ENCODE measurements around the gene HEPACAM. TPM values are rescaled to one million over a fixed set of nuclear protein-coding genes. Genes with fewer than 3 reads are reported as not detected.

Gene HEPACAM
- total RNA-seq, 1 donor from 2014 or later: 0.08 TPM

DNA sequence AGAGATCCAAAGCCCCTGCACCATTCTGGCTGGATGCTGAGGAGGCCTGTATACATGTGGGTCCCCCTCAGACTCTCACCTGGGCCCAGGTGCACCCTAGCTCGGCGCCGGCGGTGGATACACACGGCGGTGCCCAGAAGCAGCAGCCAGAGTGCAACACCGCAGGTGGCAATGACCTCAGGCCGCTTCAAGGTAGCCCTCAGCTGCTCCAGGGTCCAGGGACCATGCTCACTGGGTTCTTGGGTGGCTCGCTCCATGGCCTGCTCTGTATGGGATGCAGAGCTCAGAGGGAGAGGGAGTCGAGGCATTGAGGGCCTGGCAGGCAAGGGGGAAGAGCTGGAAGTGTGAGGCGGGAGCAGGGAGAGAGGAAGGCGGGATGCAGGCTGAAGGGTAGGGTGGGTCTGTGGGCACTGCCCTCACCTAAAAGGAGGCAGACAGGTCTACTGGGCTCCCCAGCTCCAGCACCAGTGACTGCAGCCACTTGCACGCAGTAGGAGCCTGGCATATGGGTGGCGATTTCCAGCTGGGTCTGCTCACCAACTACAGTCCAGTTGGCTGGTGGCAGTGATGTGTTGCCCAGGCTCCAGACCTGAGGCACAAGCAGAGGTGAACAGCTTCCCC lies 42.0 kb downstream of the HEPACAM start:
- no peaks in the 10 kb centered on the region for H3K9me3 Mint-ChIP-seq (ENCODE audit: unreplicated experiment)
- H3K4me3 Mint-ChIP-seq (ENCODE audit: unreplicated experiment): no peak overlapping the region

DNA sequence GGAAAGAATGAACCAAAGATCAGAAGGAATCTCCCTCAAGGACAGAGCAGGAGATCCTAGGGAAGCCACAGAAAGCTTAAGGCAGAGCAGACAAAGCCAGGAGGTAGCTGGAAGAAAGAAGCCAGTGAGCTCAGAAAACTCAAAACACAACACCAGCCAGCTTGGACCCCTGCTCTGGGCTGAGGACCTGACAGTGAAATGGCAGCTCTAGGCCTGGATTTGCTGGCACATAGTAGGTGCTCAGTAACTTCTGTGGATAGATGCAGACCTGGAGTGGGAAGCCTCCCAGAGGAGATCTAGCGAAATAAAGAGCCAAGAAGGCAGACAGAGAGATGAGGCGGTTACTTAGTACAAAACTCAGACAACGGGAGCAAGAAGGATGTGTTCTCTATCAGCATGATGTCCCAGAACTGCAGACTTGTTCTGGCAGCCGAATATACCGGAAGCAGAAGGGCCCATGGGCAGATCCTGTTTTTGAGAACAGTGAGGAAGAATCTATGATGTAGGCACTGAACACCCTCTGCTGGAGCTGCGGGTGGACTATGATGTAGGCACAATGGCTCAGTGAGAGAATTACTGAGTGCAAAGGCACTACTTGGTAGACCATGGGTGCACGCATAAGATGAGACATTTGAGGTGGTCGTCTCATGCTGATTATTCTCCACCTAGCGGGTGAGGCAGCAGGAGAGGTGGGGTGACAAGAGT lies 42.9 kb downstream of the HEPACAM start:
- Mint-ChIP-seq H3K9me3 (ENCODE audit: unreplicated experiment) (no peaks in the 10 kb centered on the region), H3K36me3 (ENCODE audit: low read depth, unreplicated experiment) (peaks cover 39% of the 10 kb centered on the region), H3K27me3 (ENCODE audit: unreplicated experiment) (peaks cover 6% of the 10 kb centered on the region), H3K27ac (ENCODE audit: unreplicated experiment) (no peak overlapping the region), H3K4me1 (ENCODE audit: unreplicated experiment) (peaks cover 43% of the 10 kb centered on the region), H3K4me3 (ENCODE audit: unreplicated experiment) (peak overlapping the region; percentile 37)
- DNase-seq (ENCODE audit: low spot score): peak; percentile 1
- TF ChIP-seq, protein P1, sequence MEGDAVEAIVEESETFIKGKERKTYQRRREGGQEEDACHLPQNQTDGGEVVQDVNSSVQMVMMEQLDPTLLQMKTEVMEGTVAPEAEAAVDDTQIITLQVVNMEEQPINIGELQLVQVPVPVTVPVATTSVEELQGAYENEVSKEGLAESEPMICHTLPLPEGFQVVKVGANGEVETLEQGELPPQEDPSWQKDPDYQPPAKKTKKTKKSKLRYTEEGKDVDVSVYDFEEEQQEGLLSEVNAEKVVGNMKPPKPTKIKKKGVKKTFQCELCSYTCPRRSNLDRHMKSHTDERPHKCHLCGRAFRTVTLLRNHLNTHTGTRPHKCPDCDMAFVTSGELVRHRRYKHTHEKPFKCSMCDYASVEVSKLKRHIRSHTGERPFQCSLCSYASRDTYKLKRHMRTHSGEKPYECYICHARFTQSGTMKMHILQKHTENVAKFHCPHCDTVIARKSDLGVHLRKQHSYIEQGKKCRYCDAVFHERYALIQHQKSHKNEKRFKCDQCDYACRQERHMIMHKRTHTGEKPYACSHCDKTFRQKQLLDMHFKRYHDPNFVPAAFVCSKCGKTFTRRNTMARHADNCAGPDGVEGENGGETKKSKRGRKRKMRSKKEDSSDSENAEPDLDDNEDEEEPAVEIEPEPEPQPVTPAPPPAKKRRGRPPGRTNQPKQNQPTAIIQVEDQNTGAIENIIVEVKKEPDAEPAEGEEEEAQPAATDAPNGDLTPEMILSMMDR (IDR thresholded peaks at IDR 0.05; ENCODE audit: unreplicated experiment): no peak

More for the DNA sequence above, 42.0 kb downstream of the HEPACAM start:
- TF ChIP-seq, protein P1 (IDR thresholded peaks at IDR 0.05; ENCODE audit: unreplicated experiment): no peak
- H3K27ac Mint-ChIP-seq (ENCODE audit: unreplicated experiment): no peak overlapping the region
- H3K4me1 Mint-ChIP-seq (ENCODE audit: unreplicated experiment): peaks cover 53% of the 10 kb centered on the region
- DNase-seq (ENCODE audit: low spot score): no peak
- peaks cover 31% of the 10 kb centered on the region for H3K36me3 Mint-ChIP-seq (ENCODE audit: low read depth, unreplicated experiment)
- peaks cover 9% of the 10 kb centered on the region for H3K27me3 Mint-ChIP-seq (ENCODE audit: unreplicated experiment)

DNA sequence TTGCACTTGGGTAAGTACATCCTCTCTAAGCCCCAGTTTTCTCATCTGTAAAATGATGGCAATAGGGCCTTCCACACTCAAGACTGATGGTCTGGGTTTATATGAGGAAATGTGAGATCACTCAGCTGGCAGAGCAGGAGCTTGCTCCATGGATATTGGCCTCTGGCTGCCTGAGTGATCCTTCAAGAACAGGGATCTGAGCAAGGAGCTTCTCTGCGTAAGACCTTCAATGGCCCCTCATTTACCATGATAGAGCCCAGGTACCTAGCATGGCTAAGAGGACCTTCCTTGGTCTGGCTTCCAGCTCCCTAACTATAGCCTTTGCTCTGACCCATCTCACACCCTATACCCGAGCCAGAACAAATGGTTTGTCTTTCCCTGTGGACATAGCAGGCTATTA lies 43.7 kb downstream of the HEPACAM start:
- H3K27me3 Mint-ChIP-seq (ENCODE audit: unreplicated experiment): peaks cover 4% of the 10 kb centered on the region
- H3K4me3 Mint-ChIP-seq (ENCODE audit: unreplicated experiment): no peak overlapping the region
- no peaks in the 10 kb centered on the region for H3K9me3 Mint-ChIP-seq (ENCODE audit: unreplicated experiment)
- no peak overlapping the region for H3K27ac Mint-ChIP-seq (ENCODE audit: unreplicated experiment)
- peaks cover 35% of the 10 kb centered on the region for H3K4me1 Mint-ChIP-seq (ENCODE audit: unreplicated experiment)
- peaks cover 35% of the 10 kb centered on the region for H3K36me3 Mint-ChIP-seq (ENCODE audit: low read depth, unreplicated experiment)
- peak; percentile 0 for DNase-seq (ENCODE audit: low spot score)
- TF ChIP-seq, protein P1 (IDR thresholded peaks at IDR 0.05; ENCODE audit: unreplicated experiment): no peak

DNA sequence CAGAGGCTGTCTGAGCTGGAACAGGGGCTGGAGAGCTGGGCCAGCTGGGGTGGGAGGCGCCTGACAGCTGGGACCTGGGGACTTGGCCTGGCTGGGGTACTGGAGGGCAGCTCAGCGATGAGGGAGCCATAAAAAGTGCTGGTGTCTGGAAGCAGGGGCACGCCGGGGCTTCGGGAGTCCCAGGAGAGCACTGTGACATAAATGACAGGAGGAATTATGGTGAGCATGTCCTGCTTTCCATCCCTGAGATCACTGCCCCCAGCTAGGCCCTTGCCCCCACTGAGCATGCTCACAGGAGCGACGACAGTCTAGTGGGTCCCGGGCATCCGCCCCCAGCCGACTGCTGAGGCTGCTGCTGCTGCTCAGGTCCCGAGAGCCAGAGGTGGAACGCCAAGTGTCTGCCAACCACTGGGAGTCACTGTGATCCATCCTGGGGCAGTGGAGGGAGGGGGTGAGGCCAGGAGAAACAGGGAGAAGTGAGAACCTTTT lies 44.4 kb downstream of the HEPACAM start:
- Mint-ChIP-seq H3K9me3 (ENCODE audit: unreplicated experiment) (no peaks in the 10 kb centered on the region), H3K36me3 (ENCODE audit: low read depth, unreplicated experiment) (peaks cover 35% of the 10 kb centered on the region), H3K4me1 (ENCODE audit: unreplicated experiment) (peaks cover 30% of the 10 kb centered on the region), H3K4me3 (ENCODE audit: unreplicated experiment) (no peak overlapping the region), H3K27ac (ENCODE audit: unreplicated experiment) (no peak overlapping the region), H3K27me3 (ENCODE audit: unreplicated experiment) (peaks cover 1% of the 10 kb centered on the region)
- TF ChIP-seq, protein P1 (IDR thresholded peaks at IDR 0.05; ENCODE audit: unreplicated experiment): no peak
- DNase-seq (ENCODE audit: low spot score): peak; percentile 5

All from endothelial cell (in vitro differentiated cells).